HG03432 (cell line): ENCODE measurements around the gene TMBIM1.
A peak's percentile ranks its signal among the peaks of the same experiment; 100 is the strongest.

Source experiments
- ATAC-seq: cut with Tn5 transposase; IDR thresholded peaks from one replicate; pipeline ENCODE4 v1.9.1; 2021; ENCODE audit warnings: mild to moderate bottlenecking, moderate library complexity; ENCODE audit not compliant: unreplicated experiment

TMBIM1 gene

GRCh38 chr2:218260166-218260565 is 32.1 kb downstream of the TMBIM1 start:
- no peak for ATAC-seq

GRCh38 chr2:218259099-218259961 is 33.0 kb downstream of the TMBIM1 start:
- no peak for ATAC-seq

DNA sequence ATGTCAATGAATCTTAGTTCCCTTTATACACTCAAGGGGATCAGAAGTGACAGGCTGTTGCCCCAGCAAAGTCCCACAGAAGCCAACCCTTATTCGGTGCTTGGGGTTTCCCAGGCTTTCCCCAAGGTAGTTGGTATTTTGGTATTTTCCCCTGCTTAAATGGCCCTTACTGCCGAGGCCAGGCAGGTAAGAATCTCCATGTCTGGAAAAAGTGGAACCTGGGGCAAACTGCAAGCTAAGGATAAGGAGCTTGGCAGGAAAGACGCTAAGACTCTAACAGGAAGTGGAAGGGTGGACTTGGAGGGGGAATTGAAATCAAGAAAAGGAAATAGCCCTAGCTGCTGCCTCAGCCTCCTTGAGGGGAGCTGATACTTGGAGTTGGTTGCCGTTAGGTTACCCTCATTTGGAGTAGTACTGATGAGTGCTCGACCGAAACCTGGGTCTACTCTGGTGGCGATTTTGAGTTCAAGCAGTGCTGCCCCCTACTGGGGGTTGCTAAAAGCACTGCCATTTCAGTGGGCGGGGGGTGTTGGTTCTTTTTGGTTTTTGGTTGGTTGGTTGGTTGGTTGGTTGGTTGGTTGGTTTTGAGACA is 34.8 kb downstream of the TMBIM1 start:
- peak; percentile 76 for ATAC-seq

- ATAC-seq, result no peak
These were observed 35.5 kb downstream of the TMBIM1 start for GRCh38 chr2:218256612-218257350.

GRCh38 chr2:218255446-218255845 is 36.9 kb downstream of the TMBIM1 start:
- ATAC-seq, result no peak

GRCh38 chr2:218253232-218253625 is 39.1 kb downstream of the TMBIM1 start:
- ATAC-seq, result no peak

- no peak for ATAC-seq
These were observed 39.6 kb downstream of the TMBIM1 start for GRCh38 chr2:218252509-218253231.

DNA sequence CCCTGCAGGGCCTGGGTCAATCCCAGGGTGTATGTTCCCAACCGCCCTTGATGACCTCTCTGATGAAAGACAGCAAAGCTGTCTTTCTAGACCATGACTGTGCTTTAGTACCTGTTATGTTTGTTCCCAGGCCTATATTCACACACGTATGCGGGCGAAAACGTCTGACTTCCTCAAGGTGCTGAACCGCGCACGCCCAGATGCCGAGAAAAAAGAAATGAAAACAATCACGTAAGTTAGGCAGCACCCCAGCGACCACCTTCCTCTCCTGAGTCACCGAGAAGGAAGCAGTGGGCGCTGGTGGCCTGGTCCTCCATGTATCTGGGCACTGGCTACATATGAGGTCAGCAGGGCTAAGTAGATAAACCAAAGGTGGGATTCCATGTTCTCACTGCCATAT is 42.6 kb downstream of the TMBIM1 start:
- no peak for ATAC-seq

DNA sequence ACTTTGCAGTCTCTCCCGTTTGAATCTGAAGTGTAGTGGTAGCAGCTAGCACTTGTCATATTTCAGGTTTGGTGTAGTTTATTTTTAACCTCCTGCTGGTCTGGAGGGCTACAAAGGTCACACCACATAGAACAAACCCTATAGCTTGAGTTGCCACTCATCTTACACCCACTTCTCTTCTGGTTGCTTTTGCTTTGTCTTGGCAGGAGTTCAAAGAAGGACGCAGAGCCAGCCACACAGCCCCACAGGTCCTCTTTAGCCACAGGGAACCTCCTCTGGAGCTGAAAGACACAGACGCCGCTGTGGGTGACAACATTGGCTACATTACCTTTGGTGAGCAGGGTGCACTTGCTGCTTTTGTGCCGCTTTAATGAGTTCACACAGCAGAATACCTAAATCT is 47.1 kb downstream of the TMBIM1 start:
- ATAC-seq, result no peak

GRCh38 chr2:218244665-218245064 is 47.6 kb downstream of the TMBIM1 start:
- ATAC-seq, result no peak

DNA sequence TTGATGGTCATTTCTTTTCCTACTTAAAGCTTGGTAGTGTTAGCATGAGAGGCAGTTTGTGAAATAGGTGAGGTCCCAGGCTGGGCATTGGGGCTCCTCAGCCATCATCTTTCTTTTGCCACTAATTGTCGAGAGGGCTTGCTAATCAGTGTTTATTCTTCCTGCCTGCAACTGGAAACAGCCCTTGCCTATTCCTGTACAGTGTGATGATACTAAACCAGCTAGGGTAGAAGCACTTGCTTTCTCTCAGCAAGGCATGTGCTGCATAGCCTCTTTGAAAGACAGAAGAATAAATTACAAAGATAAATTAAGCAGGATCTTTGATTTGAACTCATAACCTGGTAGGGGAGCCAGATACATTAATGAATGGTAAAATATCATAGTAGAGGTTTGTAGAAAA is 48.1 kb downstream of the TMBIM1 start:
- no peak for ATAC-seq

DNA sequence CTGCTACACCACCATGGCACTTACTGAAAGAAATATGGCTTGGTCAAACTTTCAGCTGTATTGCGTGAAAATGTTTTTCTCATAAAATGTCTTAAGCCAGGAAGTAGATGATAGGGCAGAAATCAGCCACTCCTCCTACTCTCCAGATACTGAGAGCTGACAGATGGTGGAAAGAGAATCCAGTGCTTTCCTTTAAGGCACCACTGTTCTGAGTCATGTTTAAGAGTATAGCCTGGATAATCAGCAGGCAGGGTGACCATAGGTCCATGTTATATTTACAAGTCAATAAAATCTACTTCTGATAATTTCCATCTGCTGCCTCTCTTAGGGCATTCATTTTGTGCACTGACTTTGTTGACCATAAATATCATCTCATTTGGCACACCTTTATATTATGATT is 53.4 kb downstream of the TMBIM1 start:
- ATAC-seq, result no peak

GRCh38 chr2:218236829-218237228 is 55.5 kb downstream of the TMBIM1 start:
- ATAC-seq, result no peak

DNA sequence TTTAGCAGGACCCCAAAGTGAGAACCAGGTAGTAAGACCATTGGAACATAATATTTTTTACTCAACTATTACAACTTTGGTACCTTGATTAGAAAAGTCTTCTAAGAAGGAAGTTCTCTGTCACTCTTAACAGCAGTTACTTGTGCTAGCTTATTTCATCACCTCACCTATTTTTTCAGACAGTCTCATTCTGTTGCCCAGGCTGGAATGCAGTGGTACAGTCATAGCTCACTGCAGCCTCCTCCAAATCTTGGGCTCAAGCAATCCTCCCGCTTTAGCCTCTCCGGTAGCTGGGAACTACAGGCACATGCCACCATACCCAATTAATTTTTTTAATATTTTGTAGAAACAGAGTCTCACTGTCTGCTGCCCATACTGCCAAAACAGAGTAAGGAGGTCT is 57.3 kb downstream of the TMBIM1 start:
- no peak for ATAC-seq

DNA sequence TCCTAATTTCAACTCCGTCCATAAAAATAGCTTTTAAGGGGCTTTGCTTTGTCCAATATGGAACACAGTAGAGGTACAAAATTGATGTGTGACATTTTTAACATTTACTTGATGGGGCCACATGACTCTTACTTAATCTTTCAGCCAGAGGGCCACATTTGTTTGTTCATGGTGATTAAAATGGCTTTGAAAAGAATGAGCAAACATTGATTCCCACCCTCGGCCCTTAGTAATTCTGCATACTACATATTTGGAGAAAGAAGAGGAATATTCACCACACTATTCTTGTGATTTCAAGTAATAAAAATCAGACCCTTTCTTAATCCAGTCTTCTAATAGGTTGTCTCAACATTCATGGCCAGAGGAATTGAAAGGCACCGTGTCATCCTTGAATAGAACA is 57.8 kb downstream of the TMBIM1 start:
- no peak for ATAC-seq

DNA sequence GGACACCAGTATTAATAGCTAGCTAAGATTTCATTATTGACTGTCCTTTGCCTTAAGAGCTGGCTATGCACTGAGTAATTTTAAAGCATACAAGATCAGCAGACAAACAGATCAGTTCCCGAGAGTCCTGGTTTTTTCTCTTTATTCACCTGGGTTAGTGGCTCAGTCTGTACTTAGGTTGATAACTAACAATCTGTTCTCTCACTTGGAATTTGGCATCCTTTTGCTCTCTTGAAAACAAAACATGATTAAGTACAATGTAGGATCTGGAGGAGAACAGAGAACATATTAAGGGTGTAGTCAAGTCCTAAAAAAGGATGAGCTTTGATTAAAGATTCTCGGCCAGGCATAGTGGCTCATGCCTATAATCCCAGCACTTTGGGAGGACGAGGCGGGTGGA is 58.8 kb downstream of the TMBIM1 start:
- no peak for ATAC-seq

DNA sequence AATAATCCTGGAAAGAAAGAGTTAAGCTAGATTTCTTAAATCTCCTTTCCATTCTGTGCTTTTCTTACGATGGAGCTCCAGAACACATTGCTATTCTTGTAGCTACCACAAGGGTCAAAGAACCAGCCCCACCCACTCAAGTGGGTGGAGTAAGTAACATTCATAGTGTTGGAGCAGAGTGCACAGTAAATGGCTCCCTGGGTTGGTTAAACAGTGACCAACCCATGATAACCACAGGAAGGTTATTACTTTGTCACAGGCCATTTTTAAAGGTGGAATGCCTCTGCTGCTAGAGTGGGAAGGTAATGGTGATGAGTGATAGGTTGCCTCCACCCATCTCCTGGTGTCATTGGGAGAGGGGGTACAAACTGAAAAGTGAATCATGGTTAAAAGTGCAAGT is 61.4 kb downstream of the TMBIM1 start:
- ATAC-seq, result peak; percentile 49

GRCh38 chr2:218229851-218230250 is 62.5 kb downstream of the TMBIM1 start:
- no peak for ATAC-seq

DNA sequence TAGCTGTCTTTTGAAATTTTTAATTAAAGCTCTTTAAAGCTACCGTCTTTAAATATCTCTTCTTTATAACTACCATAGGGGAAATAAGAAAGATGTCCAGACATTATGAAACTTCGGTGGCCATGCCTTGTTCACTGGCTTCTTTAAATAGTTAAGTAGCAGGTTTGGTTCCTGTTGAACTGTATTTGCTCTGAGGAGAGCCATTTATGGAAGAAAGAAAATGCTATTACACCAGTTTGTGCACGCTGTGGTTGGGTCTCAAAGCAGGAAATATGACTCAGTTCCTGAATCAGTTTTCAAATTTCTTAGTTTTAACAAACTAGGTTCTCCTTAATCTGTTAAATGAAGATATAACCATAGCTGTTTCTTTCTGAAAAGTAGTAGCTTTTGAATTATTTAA is 63.1 kb downstream of the TMBIM1 start:
- ATAC-seq, result peak; percentile 94

GRCh38 chr2:218228366-218229090 is 63.8 kb downstream of the TMBIM1 start:
- ATAC-seq, result no peak

GRCh38 chr2:218226903-218227302 is 65.4 kb downstream of the TMBIM1 start:
- ATAC-seq, result no peak
